HG03432 (cell line): ENCODE measurements around the gene ANO10.
"Not testable (repeated sequence)": the region's sequence is repeated elsewhere in the genome, so short reads cannot be mapped to it uniquely, and the experiment has no call there.

ENCODE experiments used
- ATAC-seq: cut with Tn5 transposase; IDR thresholded peaks from one replicate; pipeline ENCODE4 v1.9.1; 2021; ENCODE audit warnings: mild to moderate bottlenecking, moderate library complexity; ENCODE audit not compliant: unreplicated experiment

ANO10 gene

GRCh38 chr3:43583481-43583880 lies 38.3 kb downstream of the ANO10 start:
- no peak for ATAC-seq

DNA sequence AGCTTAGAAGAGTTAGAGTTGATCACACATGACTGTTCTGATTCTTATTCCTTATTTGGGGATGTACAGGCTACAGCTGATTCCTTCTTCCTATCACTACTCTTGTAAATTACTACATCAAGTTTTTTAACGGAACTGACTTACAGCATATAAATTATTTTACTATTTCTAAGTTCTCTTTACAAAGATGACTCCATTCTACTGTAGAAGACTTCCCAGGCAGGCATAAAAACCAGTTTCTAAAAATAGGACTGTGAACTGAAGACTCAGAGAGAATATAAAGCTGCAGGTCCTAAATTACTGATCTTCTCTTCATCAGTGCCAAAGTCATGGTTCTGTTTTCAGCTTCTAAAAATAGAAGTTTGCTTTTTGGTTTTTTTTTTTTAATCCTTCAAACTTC lies 38.9 kb downstream of the ANO10 start:
- no peak for ATAC-seq

GRCh38 chr3:43581343-43581742 lies 40.5 kb downstream of the ANO10 start:
- no peak for ATAC-seq

DNA sequence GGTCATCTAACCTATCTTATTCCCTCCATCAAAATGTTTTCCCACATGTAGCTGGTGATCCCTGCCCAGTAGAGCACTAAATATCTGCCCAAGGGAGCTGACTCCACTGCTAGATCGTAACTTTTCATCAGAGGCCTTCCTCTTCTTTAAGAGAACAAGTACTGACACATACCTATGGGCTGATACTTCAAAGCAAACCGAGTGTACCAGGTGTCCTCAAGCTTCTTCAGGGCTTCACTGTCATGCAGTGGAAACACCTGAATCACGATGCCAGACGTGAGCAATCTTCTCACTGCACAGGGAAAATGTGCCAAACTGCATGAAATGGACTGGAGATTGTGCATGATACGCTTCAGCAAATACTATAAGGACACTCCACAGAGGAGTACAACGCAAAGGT lies 41.6 kb downstream of the ANO10 start:
- ATAC-seq, result no peak

DNA sequence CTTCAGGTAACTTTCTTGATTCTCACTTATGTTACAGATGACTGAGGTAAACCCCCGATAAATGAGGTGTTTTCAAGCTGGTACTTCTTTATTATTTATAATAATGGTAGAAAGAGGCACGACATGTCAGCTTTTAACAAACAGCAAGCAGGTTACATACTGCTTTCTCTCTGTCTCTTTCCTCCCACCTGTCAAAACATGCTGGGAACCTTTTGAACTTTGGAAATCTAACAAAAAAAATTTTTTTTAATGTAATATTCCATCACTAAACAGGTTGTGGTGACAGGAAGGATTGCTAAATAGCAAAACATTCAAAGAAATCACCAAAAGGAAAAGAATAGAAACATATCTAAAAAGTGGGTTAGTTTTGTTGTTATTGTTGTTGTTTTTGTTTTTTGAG lies 48.2 kb downstream of the ANO10 start:
- ATAC-seq, result no peak

GRCh38 chr3:43565661-43566341 lies 56.0 kb downstream of the ANO10 start:
- not testable (repeated sequence) for ATAC-seq

GRCh38 chr3:43559961-43560360 lies 61.9 kb downstream of the ANO10 start:
- ATAC-seq, result no peak

DNA sequence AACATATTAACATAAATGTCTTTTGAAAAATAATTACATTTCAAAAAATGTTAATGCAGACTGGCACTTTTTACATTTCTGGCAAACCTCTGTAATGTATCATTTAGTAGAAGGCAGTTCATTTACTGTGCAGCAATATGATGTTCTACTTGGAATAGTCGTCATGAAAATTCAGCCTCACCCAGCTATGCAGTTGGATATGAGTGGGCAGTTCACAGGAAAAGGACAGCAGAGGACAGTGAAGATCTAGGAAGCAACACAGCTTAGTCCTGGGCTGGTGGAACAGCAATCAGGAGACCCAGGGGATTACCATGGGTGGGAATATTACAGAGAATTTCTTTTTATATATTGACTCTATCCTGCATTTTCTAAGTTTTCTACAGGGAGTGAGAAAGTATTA lies 63.6 kb downstream of the ANO10 start:
- ATAC-seq, result no peak

DNA sequence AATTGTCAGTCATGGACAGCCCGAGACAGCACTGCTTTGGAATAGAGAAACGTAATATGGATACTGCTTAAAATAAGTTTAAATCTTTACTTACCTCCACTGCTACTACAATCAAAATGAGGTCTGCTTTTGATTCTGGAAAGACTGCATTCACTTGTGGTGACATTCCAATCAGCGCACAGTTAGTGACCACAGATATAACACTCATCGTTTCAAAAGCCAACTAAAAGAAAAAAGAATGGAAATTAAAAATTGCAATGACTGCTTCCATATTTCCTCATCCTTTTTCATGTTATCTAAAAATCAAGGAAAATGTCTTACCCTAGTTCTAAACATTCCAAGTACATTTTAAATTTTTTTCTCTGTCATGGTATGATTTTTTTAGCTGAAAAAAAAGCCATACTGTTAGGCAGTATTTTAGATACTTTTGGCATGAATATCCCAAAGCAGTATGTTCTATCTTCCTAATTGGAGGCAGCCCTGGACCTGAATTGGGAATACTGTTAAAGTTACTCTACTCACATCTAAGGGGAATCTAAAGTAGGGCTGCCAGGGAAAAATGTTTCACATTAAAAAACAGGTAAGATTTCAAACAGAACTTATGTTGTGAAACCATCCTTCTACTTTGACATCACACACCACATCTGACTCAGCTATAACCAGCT lies 72.1 kb downstream of the ANO10 start:
- no peak for ATAC-seq

GRCh38 chr3:43544277-43544676 lies 77.5 kb downstream of the ANO10 start:
- not testable (repeated sequence) for ATAC-seq

DNA sequence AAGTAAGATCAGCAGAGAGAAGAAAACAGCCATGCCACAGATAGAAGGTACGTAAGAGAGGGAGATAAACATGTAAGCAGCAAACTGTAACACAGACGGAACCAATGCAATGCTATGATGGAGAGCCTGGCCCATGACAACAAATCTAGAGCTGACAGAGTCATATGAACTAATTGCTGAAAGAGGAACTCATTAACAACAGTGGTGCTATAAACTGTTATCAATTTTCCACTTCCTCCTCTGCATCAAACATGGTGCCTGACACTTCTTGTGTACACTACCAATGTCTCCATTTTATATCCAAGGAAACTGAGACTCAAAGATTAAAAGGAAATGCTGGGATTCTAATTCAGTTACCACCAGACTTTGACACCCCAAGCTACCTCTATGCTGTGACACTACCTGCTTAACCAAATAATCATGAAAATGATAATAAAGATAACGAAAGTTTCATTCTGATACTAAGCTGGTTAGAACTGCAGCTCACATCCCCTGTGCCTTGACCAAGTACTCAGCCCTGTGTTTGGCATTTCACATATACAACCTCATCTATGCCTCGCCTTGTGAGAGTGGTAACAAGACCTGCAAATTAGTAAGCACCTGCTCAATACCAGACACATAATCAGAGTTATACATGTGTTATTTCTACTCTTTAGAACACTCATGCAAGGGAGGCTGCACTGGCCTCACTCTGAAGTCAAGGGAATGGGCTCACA lies 79.3 kb downstream of the ANO10 start:
- ATAC-seq, result no peak

- no peak for ATAC-seq
Measured at GRCh38 chr3:43540624-43541023, 81.2 kb downstream of the ANO10 start.

- no peak for ATAC-seq
Measured at GRCh38 chr3:43539321-43539720, 82.5 kb downstream of the ANO10 start.

- ATAC-seq, result no peak
Measured at GRCh38 chr3:43537225-43537624, 84.6 kb downstream of the ANO10 start.

GRCh38 chr3:43534675-43535074 lies 87.1 kb downstream of the ANO10 start:
- ATAC-seq, result no peak

GRCh38 chr3:43533009-43533408 lies 88.8 kb downstream of the ANO10 start:
- no peak for ATAC-seq

- no peak for ATAC-seq
Measured at GRCh38 chr3:43531835-43532234, 90.0 kb downstream of the ANO10 start.

DNA sequence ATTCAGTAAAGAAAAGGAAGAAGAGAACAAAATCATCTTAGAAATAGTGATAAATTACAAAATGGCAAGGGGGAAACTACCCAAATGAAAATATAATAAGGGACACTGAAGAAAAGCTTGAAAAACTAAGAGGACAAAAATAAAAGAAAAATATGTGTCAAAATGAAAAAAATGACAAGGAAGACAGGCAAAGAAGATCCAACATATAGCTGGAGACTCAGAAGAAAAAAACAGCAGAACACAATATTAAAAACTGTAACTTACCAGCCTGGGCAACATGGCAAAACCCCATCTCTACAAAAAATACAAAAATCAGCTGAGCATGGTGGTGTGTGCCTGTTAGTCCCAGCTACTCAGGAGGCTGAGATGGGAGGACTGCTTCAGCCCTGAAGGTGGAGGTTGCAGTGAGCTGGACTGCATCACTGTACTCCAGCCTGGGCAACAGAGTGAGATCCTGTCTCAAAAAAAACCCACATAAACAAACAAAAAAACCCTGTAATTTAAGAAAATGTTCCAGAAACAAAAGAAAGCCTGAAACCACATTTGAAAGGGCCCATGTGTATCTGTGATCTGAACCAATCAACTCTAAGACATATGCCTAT lies 93.2 kb downstream of the ANO10 start:
- no peak for ATAC-seq

DNA sequence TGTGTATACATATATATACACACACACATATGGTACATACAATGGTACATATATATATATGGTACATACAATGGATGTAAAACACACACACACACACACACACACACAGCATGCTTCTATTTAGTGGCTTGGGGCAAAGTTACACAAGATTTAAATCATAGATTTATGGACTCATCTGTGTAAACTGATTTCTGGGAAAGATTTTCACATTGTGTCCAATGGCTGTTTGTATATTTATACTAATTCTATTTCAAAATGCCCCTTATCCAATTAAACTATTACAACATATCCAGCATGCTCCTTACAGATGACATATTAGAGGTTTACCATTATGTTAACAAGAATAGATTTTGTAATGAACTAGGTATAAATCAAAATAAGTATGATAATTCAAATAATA lies 94.9 kb downstream of the ANO10 start:
- no peak for ATAC-seq

DNA sequence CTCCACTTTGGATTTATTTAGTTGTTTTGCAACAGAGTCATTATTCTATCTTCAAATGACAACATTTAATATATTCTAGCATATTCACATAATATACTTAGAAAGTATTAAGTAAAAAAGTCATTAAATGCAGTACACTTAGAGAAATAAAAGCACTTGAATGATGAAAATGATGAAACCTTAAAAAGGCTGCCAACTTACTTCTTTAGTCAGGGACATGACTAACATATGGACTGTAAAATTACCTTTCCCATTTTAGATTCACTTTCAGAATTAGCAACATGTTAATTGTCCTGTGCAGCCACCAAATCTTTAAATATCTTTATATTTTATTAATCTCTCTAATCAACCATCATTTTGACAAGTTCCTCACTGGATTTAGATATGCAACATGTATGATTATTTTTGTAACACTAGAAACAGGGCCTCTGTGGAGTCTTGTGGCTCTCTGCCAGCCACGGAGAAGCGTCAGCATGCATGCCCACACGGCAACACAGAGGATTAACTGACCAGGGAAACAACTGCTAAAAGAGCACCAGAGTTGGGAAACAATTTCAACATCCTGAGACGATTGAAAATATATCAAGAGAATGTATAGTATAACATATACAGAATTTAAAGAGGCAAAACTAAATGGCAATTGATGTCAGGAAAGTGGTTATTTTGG lies 95.7 kb downstream of the ANO10 start:
- no peak for ATAC-seq

DNA sequence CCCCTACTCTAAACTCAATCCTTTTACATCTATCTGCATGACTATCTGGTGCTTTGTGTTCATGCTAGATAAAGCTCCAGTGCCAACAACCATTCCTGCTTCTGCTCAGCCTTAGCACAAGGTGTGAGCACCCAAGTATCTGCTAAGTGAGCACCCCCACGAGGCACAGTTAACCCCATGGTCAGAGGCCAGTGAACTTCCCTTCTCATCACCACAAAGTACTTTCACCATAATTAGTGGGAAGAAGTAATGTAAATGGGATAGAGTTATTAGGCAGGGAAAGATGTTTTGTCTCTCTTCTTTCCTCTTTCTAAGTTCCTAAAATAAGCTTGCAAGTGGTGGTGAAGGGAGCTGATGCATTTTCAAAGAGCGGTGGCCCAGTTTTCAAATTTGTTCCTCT lies 96.4 kb downstream of the ANO10 start:
- no peak for ATAC-seq
